HS-27A (cell line): ENCODE results near the gene DVL2.

Source experiments
- DNase-seq: peaks from one replicate; pipeline ENCODE4 v3.0.0-alpha.2; 2012; ENCODE audit warnings: low read depth, missing footprints

Gene DVL2

DNA sequence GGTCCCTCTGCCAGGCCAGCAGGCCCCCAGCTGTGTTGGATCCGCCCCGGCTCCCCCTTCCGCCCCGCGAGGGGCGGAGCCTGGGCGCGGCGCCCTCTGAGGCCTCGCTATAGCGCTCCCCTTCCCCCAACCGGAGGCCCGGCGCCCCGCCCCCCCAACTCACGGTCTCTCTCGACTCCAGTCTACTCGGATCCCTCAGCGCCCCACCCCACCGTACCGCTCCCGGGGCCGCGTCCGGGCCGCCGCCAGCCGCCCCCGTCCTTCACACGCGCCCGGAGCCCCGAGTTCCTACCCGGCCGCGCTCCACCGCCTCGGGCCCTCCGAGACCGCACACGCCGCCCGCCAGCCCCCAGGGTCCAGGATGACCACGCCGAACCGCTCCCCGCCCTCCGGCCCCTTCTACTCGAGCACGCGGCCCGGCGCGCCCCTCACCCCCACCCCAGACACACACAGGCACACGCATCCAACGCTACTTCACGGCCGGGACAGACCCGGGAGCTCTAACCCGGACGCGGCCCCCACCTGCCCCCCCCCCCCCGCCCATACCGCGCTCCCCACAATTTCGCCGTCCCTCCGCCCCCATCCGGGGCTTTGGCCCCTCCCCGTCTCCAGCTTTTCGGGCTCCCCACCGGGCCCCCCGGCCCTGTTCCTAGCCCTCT lies 3.6 kb upstream of the DVL2 start:
- no peak for DNase-seq

DNA sequence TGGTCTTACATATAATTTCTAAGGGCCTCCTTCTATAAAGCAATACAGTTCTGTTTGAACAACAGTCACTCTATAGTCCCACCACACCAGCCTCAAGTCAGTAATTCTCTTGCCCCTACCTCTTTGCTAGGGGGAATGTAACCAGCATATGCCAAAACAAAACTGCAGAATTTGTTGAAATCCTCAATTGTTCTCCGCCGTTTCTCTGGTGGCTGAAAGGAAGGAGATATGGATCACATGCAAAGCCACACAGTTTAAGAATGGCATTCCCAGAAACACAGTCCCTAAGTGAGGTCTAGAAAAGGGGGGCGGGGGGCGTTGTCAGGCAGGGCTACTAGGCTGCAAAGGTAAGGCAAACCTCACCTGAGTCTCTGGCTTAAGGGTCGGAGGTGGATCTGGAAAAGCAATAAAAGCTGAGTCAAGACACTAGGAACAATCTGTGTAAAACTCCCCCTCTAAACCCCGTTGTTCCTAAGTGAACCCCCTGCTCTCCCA lies 3.0 kb upstream of the DVL2 start:
- no peak for DNase-seq

DNA sequence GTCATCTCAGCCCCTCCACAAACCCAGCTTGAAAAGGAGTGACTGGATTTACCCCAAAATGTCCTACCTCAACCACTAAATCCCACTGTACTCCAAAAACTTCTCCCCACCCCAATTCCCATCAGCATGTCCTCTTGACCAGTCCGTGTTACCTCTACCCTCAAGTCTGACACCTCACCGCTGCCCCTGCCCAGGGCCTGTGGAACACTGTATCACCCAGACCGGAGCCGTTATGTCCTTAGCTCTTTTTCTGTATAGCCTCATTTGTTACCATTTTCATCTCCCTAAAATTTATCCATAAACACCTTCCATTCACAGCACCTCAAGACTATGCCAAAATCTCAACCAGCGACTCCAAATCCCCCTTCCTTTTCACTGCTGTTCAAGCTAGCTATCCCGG lies 2.5 kb upstream of the DVL2 start:
- DNase-seq = no peak

DNA sequence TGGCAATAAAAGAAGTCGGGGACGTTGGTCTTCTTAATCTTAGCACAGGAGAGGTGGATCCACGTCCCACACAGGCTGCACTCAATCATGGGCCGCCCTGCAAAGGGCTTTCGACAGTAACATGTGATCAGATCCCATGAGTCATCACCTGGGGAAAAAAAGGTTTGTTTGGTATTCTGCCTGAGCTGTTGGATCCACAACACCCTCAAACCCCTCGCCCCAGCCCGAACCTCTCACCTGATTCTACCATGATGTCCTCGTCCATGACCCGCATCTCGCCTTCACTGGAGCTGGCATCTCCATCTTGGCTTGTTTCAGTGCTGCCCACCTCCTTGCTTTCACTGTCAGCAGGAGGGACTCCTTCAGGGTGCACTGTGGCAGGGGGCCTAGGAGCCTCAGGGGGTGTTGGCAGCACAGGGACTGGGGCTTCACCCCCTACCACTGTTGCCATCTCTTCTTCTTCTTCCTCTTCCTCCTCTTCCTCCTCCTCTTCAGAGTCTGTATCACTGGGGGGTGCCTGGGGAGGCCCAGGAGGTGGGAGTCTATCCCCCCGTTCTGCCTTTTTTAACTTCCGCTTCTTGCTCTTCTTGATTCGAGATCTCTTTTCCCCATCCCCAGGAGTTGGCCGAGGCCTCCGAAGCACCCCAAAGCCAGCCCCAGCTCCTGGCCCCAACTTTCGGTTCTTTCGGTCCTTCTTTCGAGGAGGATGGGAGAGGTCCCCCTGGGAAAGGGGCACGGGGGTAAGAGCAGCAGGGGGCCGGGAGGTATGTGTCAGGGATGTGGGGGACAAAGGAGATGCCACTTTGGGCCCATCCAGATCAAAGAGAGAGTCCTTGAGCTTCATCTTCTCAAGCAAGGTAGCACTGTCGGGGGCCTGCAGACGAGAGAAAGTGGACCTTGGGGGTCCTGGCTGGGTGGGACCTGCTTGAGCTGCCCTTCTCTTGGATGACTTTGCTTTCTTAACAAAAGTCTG lies 1.7 kb upstream of the DVL2 start:
- DNase-seq = no peak

DNA sequence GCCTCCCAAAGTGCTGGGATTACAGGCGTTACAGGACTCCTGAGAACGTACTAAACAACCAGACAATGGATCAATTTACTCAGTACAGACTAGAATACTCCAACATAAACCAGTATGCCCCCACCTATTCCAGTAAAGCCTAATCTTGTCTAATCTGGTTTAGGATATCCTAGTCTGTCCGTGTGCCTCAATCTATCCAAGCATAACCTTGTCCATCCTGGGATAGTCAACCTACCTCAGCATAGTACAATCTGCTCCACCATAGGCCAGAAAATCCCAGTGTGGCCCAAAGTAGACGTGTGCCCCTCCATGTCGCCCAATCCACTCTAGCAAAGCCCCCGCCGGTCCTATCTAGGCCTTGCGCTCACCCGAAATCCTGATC lies 625 bp downstream of the DVL2 start:
- DNase-seq = no peak

DNA sequence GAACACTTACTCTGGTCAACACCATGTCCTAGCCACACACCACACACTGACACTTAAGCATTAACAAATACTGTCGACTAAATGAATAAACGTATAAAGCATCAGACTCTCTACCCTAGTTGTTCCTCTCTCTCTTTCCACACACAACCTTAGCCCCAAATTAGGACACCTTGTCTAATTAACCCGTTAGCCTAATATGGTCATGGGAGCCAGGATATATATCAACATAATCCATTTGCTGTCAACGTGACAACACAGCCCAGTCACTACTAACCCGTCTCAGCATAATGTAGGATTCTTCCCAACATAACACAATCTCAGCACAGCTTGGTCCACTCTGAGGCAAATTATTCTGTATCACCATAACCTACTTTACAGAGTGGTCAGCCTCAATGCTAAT lies 2.2 kb downstream of the DVL2 start:
- no peak for DNase-seq

DNA sequence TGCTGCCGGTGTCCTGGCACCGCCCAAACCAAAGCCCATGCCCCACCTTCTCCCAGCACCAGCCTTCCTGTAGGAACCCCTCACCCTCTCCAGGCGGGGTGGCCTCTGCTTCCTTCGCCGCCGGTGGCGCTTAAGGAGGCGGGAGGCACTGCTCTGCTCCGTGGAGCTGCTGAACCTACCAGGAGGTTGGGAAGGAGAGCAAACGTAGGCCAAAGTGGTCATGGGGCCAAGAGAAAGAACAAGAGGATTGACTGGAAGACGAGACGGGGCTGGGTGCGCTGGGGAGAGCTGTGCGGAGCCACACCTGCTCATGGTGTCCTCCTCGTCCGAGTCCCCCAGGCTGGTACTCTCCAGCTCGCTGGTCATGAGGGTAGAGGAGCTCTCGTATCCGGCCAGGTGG lies 4.8 kb downstream of the DVL2 start:
- no peak for DNase-seq

DNA sequence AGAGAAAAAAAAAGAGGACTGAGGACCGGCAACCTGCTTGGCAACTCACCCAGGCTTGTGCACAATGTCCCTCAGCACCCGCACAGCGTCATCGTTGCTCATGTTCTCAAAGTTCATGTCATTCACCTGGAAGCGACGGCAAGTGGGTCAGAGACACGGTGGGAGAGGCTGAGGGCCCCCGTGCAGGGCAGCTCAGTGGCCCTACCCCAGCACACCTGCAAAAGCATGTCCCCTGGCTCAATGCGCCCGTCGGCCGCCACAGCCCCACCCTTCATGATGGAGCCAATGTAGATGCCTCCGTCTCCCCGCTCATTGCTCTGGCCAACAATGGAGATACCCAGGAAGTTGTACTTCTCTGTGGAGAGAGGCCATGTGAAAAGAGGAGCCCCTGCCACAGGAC lies 5.4 kb downstream of the DVL2 start:
- DNase-seq = no peak

DNA sequence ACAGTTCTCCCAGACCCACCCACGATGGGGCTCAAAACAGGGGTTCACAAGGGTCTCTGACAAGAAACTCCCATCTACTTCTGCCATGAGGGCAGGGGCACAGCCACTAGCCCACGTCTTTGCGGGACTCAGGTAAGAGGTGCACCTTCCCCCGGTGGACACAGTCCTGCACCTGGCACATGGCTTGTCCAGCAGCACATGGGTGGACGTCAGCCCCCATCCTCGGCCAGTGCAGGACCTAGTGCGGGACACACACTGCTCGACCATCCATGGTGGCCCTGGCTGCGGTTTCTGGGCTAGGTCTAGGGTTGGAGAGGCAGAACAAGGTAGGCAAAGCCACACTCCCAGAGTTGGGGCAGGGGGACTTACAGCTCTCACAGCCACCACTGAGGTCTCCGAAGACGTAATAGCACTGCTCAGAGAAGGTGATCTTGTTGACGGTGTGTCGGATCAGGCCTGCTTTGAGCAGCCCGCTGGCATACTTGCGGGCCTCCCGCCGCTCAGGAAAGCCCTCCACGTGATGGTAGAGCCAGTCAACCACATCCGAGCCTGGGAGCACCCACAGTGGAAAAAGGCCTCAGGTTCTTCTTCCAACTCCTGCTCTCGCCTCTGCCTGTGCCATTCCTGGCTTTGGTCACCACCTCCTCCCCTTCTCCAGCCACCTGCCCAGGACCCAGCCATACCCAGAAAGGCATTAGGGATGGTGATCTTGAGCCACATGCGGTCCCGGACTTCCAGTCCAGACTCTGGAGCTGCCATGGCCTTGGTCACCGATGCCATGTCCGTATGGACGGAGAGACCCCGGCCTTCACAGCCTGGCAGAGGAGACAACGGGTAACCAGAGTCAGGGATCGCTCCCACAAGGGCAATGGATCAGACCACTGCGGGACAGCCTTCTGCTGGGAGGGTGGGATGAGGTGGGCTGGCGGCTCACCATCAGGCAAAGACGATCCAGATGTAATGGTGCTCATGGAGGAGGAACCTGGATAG lies 7.3 kb downstream of the DVL2 start:
- DNase-seq = no peak

DNA sequence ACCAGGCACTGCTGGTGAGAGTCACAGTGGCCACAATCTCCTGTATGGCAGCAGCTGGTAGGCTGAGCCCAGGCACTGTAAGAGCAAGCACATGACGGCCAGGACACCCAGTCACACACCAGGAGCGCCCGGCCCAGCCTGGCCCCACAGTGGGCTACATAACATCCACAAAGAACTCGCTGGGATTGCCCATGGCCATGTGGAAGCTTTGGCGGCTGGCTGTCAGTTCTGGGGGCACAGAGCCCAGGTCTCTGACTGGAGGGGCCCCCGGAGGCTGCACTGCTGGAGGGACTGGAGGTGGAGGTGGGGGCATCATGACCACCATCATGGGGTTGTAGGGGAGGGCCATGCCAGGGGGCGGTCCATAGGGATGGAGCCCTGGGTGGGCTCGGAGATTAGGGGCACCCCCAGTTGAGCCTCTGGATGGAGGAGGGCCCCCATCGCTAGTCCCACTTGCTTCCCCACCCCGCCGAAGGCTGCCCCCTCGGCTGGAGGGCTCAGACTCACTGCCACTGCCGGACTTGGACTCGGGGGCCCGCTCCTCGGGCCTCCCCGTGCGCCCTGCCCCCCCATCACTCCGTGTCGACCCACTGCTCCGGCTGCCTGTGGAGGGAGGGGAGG lies 8.5 kb downstream of the DVL2 start:
- DNase-seq = no peak

DNA sequence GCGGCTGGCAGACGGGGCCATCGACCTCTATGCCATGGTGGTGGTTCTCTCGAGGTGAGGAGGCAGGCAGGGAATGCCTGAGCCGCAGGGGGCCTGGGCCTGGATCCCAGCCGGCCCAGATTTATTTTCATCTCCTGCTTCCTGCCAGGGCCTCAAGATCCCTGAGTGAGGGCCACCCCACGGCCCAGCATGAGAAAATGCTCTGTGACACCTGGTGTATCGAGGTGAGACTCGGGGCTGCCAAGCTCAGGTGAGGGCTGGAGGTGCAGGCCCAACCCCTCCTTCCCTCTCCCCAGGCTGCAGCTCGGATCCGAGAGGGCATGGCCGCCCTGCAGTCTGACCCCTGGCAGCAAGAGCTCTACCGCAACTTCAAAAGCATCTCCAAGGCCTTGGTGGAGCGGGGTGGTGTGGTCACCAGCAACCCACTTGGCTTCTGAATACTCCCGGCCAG lies 9.6 kb downstream of the DVL2 start:
- DNase-seq = no peak

DNA sequence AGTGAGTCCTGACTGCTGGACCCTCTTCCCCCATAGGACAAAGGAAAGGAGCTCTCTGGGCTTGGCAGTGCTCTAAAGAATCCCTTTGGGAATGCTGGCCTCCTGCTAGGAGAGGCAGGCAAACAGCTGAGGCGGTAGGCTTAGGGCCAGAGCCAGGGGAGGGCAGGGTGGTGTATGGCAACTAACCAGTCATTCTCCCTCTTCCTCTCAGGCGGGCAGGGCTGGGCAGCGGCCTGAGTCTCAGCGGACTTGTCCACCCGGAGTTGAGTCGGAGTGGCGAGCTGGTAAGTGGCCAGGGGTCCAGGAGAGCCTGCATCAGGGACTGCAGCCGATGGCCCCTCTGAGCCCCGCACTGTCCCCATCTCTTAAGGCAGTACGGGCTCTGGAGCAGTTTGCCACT lies 10.2 kb downstream of the DVL2 start:
- no peak for DNase-seq

DNA sequence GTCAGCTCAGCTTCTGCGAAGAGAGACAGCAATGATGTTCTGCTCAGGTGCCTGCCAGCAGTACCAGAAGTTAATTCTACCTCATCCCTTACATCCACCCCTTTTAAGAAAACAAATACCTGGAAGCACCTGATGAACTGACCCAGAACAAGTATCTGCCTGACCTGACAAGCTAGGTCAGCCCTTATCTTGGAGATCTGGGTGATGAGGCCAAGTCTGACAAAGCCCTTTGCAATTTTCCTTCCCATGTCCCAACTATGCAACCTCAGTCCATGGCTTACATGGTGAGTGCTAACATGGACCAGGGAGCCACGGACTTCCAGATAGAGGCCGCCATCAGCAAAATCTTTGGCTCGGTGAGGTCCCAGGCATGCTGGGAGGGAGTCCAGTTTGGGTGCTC lies 10.9 kb downstream of the DVL2 start:
- DNase-seq = no peak

DNA sequence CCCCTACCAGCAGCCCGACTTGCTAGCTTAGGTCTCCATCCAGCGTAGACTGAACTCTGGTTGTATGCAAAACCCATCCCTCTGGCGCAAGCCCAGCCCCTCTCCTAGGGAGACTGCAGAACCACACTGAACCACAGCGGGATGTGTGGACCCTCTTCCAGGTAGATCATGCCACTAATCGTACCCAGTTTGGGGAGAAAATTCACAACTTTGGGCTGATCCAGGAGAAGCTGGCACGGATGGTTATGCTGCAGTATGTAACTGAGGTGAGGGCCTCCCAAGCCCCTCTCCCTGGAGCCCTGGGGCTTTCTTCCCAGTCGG lies 11.4 kb downstream of the DVL2 start:
- no peak for DNase-seq

DNA sequence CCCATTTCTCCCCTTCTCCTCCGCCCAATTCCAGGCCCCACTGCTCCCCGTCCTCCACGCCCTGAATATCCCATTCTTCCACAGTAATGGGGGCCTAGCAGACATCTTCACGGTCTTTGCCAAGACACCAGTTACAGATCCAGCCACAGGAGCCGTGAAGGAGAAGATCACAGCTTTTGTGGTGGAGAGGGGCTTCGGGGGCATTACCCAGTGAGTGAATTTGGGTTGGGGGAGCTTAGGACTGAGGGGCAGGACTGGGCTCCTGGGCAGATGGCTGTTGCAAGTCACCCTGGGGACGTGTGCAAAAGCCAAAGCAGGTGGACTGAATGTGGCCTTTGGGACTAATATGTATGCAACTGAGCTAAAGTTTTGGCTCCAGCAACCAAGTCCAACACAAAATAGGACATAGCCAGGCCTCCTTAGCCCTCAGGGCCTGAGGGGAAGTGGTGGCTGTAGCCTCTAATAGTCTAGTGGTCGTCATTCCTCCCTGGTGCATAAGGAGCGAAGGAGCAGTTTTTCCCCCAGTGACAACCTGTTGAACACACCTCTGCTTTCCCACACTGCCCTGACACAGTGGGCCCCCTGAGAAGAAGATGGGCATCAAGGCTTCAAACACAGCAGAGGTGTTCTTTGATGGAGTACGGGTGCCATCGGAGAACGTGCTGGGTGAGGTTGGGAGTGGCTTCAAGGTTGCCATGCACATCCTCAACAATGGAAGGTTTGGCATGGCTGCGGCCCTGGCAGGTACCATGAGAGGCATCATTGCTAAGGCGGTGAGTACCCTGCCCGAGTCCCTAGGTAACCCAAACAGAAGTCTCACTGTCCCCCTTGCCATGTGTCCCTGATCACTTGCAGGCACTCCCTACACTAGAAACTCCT lies 12.0 kb downstream of the DVL2 start:
- no peak for DNase-seq

DNA sequence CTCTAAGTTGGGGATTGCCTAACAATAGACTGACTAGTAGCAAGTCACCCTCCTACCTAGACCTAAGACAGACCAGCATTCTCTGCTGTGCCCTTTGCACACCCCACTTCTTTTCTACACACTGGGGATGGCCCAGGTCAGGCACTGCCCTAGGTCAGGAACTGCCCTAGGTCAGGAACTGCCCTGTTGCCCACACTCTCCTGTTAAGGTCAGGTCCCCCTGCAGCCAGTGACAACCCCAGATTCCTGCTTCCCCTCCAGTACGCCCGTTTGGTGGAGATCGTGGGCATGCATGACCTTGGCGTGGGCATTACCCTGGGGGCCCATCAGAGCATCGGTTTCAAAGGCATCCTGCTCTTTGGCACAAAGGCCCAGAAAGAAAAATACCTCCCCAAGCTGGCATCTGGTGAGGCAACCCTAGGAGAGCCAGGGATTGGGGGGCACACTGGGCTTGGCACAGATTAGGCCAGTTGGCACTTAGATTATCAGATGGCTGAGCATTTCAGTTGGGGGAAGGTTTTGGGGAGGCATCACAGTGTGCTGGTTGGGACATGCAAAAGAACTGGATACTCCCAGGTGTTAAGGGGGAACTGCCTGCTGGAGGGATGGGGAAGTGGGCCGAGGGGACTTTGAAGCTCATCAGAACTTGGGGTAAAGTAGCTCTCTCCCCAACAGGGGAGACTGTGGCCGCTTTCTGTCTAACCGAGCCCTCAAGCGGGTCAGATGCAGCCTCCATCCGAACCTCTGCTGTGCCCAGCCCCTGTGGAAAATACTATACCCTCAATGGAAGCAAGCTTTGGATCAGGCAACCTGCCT lies 12.8 kb downstream of the DVL2 start:
- no peak for DNase-seq

DNA sequence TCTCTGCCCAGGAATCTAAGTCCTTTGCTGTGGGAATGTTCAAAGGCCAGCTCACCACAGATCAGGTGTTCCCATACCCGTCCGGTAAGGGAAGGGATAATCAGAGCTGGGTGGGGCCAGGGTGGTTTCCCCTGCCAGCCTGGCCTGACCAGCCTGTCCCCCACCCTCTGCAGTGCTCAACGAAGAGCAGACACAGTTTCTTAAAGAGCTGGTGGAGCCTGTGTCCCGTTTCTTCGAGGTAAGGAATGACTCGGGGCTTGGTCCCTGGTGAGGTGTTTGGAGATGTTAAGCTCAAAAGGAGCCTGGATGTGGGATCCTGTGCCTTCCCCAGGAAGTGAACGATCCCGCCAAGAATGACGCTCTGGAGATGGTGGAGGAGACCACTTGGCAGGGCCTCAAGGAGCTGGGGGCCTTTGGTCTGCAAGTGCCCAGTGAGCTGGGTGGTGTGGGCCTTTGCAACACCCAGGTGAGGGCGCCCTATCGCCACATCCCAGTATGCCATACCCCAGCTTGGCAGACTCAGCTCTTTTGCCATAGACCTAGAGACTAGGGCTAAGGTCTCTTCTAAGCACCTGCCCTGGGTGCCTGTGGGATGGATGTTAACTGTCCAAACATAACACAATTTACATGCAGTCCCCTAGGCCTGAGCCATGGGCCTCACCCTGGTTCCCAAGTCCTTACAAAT lies 13.6 kb downstream of the DVL2 start:
- no peak for DNase-seq

DNA sequence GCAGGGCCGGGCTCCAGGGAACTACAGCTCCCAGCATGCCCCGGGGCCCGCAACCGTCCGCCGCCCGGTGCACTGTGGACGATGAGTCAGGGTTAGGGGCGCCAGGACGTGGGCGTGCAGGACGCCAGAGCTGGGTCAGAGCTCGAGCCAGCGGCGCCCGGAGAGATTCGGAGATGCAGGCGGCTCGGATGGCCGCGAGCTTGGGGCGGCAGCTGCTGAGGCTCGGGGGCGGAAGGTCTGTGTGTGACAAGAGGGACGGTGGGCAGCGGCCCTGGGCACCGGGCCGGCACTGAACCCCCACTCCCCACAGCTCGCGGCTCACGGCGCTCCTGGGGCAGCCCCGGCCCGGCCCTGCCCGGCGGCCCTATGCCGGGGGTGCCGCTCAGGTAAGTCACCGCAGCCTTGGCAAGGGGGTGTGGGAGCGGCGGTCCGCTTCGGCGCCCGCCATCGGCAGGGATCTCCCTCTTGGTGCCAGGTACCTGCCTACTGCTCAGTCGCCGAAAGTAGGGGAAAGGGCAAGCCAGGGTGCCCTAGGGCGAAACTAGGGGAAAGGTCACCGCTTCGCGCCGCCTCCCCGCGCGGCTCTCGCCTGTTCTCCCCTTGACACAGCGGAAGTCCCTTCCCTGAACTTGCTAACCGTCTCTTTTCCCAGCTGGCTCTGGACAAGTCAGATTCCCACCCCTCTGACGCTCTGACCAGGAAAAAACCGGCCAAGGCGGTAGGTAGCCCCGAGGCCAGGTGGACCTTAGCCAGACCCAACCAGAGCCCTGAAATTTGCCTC lies 14.3 kb downstream of the DVL2 start, which contains the start of the genes ACADVL and DLG4:
Gene ACADVL, plus strand, starts transcription at position 127 of the 781 bp plus-strand sequence. Its CDS starts 47 bp downstream, at position 174.
Gene DLG4, minus strand, starts transcription at position 25 of the 781 bp plus-strand sequence.
- no peak for DNase-seq
